HG02885 (cell line): ENCODE data around the gene SAE1.

Source experiments
- ATAC-seq: cut with Tn5 transposase; IDR thresholded peaks from one replicate; pipeline ENCODE4 v1.9.1; 2021; ENCODE audit warnings: mild to moderate bottlenecking; ENCODE audit not compliant: unreplicated experiment, poor library complexity

Gene SAE1

GRCh38 chr19:47105874-47106273 is 24.8 kb upstream of the SAE1 start:
- ATAC-seq, result no peak

DNA sequence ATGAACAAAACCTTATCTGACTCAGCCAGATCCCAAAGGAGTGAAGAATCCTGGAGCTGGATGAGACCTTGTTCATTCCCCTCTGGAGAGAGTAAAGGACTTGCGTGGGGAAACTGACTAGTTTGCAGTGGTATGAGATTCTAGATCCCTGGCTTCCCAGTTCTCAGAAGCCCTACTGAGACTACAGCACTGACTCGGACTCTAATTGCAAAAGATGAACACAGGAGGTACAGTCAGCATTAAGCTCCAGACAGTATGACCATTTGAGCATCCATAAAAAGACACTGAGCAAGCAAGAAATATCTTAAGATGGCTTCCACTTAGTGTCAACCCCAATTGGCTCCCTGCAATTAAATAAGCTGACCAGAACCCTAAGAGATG is 23.8 kb upstream of the SAE1 start:
- ATAC-seq, result no peak

DNA sequence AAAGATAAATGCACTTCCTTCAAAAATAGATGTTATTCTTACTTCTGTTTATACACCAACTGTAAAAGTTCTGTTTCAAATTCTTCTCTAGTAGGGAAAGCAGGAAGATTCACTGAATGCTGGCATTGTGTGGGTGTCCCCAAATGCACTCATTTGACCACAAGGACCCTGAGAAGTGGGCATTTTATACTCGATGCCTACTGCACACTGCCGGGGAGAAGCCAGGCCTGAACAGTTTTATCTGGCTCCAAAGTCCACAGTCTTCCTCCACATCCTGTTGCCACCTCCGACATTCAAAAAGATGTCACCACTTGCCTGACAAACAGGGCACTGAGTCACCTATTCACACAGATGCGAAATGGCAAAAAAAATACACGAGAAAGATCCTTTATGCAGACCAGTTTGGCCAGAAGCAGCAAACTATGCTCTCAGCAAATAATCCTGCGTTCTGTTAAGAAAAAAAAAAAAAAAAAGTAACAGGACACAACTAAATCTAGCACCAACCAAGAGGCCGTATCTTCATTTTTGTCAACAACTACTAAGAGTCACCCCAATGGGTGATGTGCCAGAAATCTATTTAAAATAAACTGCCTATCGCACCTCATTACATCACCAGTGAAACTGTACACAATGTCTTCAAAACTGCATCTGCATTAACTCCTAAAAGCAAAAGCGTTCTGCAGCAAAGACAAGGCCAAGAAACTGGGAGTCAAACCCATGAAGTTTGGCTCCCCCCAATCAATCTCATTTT is 23.3 kb upstream of the SAE1 start:
- no peak for ATAC-seq

DNA sequence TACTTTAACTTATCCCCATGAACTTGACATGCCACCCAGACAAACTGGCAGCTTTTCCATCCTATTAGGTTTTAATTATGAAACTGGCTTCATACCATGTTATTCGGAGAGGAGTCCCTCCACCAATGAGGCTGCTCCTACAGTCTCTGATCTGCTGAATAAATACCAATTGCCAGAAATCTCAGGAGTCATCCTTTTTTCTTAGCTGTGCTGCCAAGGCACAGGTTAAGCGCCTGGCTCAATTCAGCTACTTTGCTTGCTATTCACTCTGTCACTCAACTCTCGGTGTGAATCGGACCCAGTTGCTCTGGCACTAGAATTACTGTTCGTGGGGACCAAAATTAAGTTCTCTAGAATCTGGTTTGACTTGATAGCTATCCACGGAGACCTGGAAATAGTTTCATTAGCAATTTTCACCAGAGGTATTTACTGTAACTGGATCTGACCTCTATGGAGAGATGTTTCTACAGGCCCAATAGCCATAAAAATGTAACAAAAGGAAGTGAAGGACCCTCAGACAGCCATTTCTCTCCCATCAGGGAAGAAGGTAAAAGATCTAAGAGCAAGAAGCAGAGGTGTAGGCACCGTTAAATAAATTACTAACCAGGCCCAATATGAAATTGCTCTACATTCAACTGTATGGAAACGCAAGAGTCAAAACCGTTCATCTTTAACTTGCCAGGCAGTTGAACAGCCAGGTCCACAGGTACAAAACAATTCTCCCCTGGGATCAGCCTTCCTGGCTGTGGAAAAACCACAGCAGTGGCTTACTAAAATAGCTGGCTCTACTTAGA is 22.5 kb upstream of the SAE1 start:
- no peak for ATAC-seq

DNA sequence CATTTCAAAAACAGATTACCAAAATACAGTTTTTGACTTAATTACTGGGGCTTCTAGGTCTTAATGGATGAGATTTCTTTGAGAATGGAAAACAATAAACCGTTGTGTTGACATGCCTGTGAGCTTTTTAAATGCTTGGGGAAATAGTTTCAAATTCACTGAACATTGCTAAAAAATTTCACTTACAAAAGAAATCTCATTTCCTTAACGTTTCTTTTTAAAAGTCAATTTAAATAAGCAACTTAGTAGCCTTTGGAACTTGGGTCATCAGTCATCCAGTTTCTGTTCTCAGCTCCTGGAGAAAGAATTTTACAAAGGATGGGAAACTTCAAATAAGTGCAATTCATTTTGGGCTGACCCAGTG is 21.5 kb upstream of the SAE1 start:
- ATAC-seq, result no peak

- ATAC-seq, result no peak
Measured at GRCh38 chr19:47109541-47110375, 20.9 kb upstream of the SAE1 start.

DNA sequence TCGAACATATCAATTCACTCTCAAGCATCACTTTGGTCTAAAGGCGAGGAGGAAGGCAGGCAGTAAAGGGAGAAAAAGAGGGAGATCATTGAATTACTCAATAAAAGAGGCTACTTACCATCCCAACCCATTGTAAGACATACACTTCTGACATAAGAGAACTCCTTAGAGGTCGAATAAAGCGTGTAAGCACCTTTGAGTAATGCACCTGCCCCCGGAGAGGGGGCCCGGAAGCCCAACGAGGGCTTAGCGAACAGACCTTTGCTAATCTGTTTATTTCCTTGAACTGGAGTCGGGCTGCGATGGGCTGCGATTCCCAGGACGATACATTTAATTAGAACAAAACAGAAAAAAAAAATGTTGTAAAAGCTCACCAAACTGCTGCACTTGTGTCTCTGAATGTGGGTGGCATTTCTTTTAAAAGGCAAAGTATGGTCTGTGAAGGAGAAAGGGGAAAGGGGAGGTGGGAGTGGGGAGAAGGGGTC is 20.1 kb upstream of the SAE1 start:
- ATAC-seq, result no peak

- ATAC-seq, result no peak
Measured at GRCh38 chr19:47111006-47111621, 19.5 kb upstream of the SAE1 start.

DNA sequence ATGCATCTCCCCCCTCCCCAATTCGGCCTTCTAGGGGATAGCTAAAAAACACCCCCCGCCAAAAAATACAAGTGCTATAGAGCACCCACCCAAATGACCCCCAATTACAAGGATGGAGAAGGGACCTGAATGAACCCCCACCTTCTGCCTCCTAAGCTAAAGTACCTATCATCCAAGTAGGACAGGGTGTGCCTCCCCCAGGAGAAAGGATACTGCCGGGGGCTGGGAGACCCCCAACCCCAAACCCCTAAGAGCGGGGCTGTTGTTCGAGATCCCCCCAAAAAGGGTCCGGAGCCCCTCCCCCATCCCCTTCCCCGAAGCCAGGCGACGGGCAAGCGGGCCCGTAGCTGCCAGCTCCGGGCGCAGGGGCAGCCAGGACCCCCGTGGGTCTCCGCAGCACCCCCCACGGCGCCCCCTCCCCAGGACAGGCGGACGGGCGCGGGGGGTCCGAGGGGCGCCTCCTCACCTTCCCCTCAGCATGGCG is 18.9 kb upstream of the SAE1 start:
- no peak for ATAC-seq

DNA sequence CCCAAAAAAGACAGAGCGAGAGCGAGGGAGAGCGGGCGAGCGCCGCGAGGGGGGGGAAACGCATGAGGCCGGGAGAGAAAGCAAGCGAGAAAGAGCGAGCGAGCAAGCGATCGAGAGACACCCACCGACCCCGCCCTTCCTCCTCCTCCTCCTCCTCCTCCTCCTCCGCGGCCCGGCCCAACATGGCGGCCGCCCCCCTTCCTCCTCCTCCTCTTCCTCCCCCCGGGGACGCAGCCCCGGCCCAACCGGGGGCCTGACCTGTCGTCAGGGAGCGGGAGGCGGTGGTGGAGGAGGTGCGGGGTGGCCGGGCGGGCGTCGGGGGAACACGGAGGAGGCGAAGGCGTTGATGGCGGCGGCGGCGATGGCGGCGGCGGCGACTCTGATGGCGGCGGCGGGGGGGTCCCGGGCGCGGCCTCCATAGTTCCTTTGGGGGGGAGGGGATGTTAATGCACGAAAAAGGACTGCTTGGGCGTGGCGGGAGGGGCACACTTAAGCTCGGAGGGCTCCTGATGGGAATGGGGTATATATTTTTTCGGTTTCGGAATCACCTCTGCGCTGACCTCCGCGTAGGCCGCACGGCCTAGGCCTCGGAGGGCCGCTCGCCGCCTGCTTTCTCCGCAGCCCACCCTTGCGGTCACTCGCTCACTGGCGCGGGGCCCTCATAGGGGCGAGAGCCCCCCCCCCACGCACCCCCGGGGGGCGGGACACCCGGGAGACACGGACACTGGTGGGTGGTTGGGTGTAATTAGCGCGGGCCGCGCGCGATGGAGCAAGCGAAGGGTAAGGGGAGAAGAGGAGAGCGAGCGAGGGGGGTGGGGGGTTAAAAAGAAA is 18.3 kb upstream of the SAE1 start:
- ATAC-seq, result peak; percentile 26

DNA sequence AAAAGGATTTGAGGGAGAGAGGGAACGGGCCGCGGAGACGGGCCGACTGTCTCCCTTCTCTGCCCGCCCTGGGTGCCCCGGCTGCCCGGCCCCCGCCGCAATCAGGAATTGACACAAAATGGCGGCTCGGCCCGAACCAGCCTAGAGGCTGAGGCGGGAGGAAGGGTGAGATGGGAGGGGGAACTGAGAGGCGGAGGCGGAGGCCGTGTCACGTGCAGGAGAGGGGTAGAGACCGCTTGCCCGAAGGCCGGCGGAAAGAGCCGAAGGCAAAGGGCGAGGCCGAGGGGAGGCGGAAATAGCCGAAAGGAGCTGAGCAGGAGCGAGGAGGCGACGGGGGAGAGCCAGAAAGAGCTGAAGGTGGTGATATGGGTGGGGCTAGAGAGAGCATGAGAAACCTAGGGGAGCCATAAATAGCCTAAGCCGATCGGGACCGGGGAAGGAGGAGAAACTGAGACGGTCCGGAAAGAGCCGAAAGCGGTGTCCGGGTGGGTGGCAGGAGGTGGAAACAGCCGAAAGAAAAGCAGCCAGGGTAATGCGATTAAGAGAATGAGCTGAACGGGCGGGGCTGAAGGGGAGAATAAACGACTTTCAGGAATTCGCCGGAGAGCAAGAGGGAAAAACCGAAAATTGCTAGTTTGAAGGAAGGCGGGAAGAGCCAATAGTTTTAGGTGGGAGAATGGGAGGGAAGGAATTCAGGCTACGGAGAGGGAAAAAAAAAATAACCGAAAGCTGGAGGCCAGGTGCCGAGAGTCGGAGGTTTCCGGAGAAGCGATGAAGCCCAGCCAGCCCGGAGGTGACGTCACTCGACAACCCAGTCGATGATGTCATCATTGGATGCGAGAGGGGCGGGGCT is 17.4 kb upstream of the SAE1 start, which contains the start of gene ZC3H4:
Gene ZC3H4 (minus strand): TSS at position 780 of the 853 bp plus-strand sequence. CDS start 1,192 bp downstream, outside the sequence.
- peak; percentile 85 for ATAC-seq

DNA sequence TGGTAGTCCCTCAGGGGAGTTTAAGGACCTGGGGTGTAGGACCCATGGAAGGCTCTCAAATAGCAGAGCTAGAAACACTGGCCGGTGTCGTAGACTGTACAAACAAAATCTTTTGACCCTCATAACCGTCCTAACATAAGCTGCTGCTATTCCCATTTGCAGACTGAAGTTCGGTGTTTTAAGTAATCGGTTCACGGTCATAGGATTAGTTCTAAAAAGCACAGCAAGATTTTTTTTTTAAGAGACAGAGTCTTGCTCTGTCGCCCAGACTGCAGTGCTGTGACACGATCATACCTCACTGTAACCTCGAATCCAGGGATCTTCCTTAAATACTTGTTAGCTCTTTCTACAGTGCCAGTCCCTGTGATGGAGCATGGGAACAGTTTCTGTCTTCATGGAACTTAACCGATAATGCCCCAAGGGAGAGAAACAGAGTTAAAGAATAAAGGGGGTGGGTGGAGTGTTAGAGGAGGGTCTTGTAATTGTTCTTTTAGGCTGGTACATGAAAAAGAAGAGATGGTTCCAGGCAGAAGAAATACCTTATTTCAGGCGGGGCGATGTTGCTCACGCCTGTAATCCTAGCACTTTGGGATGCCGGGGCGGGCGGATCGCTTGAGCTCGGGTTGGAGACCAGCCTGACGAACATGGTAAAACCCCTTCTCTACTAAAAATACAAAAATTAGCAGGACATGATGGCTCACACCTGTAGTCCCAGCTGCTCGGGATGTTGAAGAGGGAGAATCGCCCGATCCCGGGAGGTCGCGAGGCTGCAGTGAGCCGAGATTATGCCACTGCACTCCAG is 16.6 kb upstream of the SAE1 start:
- no peak for ATAC-seq

DNA sequence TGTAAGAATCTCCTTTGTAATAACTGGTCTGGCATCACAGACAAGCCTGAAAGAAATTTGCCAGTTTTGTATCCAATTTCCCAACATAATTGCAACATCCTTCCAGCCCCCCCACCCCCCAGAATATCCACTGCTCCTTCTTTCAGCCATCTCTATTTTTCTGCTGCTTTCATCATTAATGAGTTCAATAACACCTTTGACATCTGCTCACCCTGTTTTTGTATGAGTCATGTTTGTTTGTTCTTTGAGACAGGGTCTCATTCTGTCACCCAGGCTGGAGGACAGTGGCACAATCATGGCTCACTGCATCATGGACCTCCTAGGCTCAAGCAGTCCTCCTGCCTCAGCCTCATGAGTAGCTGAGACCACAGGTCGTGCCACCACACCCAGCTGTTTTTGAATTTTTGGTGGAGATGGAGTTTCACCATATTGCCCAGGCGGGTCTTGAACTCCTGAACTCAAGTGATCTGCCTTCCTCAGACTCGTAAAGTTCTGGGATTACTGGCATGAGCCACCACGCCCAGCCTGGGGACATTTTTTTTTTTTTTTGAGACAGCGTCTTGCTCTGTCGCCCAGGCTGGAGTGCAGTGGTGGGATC is 10.1 kb upstream of the SAE1 start:
- no peak for ATAC-seq

DNA sequence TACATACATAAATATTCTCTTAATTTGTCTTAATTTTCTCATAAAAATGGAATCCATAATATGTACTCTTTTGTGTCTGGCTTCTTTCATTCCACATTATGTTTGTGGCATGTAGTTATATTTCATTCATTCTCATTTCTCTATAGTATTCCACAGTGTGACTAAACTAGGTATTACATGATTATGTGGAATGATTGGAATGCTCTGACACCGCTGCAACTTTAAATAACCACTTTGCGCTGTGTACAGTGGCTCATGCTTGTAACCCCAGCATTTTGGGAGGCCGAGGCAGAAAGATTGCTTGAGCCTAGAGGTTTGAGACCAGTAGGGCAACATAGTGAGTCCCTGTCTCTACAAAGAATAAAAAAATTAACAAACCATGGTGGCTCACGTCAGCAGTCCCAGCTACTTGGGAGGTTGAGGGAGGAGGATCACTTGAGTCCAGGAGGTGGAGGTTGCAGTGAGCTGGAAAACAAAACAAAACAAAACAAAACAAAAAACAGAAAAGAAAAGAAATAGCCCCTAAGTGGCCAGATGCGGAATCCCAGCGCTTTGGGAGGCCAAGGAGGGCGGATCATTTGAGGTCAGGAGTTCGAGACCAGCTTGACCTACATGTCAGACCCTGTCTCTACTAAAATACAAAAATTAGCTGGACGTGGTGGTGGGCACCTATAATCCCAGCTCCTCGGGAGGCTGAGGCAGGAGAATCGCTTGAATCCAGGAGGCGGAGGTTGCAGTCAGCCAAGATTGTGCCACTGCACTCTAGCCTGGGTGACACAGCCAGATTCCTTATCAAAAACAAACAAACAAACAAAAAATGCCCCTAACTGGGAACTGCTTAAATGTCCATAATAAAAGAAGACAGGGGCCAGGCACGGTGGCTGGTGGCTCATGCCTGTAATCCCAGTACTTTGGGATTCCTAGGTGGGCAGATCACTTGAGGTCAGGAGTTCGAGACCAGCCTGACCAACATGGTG is 8.0 kb upstream of the SAE1 start:
- no peak for ATAC-seq

DNA sequence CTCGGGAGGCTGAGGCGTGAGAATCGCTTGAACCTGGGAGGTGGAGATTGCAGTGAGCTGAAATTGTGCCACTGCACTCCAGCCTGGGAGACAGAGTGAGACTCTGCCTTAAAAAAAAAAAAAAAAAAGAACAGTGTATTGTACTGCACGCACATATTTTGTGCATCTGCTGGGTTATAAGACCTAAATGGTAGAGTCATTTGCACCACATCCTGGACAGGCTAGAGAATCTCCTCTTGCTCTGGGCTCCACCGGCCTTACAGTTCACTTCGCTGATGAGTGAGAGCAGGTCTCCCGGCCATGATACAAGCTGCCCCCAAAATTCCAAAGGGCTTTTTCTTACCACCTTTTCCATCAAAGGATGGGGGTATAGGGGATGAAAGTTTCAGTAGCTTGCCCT is 7.2 kb upstream of the SAE1 start:
- no peak for ATAC-seq
